ENCODE data around the gene ALG1L2. TPM values are rescaled to one million over a fixed set of nuclear protein-coding genes. Genes with fewer than 3 reads are reported as not detected.
"Not testable (repeated sequence)": the region's sequence is repeated elsewhere in the genome, so short reads cannot be mapped to it uniquely, and the experiment has no call there.

ALG1L2 gene
- total and polyA plus RNA-seq, 2 of the 4 experiments (the other 2 are of a cell fraction) = not detected

- H3K4me3 ChIP-seq (ENCODE audit: insufficient read depth, low read depth, low read length); H2BK5ac ChIP-seq (ENCODE audit: low read depth, low read length, poor library complexity, severe bottlenecking); POLR2A ChIA-PET (ENCODE audit: unreplicated experiment); H4K20me1 ChIP-seq (ENCODE audit: insufficient read depth, low read length); H2BK120ac ChIP-seq (ENCODE audit: low read depth, low read length); H3K14ac ChIP-seq (replicated peaks; ENCODE audit: low read depth, low read length); H2BK15ac ChIP-seq (ENCODE audit: low read depth, low read length); H2AK5ac ChIP-seq (ENCODE audit: low read depth, low read length); dilution Hi-C loops (cut with HindIII; ENCODE audit: low sequenced_read_pairs, unreplicated experiment); BruUV-seq (replicated peaks); H3K9me3 ChIP-seq (ENCODE audit: control insufficient read depth, insufficient read depth, low read length); H3K79me1 ChIP-seq (ENCODE audit: low read depth in 1 of 2, low read length in 2 of 2); H3K4me2 ChIP-seq (ENCODE audit: low read depth, low read length); H3K36me3 ChIP-seq (ENCODE audit: control insufficient read depth, insufficient read depth, low read length); H3K56ac ChIP-seq (ENCODE audit: extremely low read depth, insufficient read depth, low read length); H3K23ac ChIP-seq (ENCODE audit: low read depth, low read length); CTCF ChIA-PET; H3K27me3 ChIP-seq (ENCODE audit: control insufficient read depth, insufficient read depth, low read length); H3K9me1 ChIP-seq (ENCODE audit: insufficient read depth, low read length); in situ Hi-C loops (cut with MboI; ENCODE audit: low sequenced_read_pairs); intact Hi-C loops (cut with micrococcal nuclease); H2AK9ac ChIP-seq (replicated peaks; ENCODE audit: low read depth, low read length, poor library complexity); H3K27ac ChIP-seq (ENCODE audit: insufficient read depth, low read length); H2BK20ac ChIP-seq (ENCODE audit: low read depth, low read length); H2AFZ ChIP-seq (replicated peaks; ENCODE audit: low read length, poor library complexity); ATAC-seq (ENCODE audit: low read depth); H3K4me1 ChIP-seq (ENCODE audit: control insufficient read depth, insufficient read depth, low read length): not testable (repeated sequence)
- Histone ChIP-seq H3K18ac (ENCODE audit: low read depth, low read length) (peak overlapping the region; percentile 61; the same call in 1 of the 2 replicates), H3K4ac (ENCODE audit: low read depth, low read length) (peak overlapping the region; percentile 61; the same call in 1 of the 2 replicates), H4K8ac (ENCODE audit: low read depth in 2 of 2, low read length in 2 of 2) (peak overlapping the region in 1 of 2 experiments; percentile 9; a peak in 1 of 4 replicates), H4K91ac (ENCODE audit: insufficient read depth, low read depth, low read length) (peak overlapping the region; percentile 65), H3K9ac (ENCODE audit: low read depth, low read length) (peak overlapping the region; percentile 41; the same call in 1 of the 2 replicates), H4K5ac (ENCODE audit: low read depth, low read length) (peak overlapping the region; percentile 39; the same call in 1 of the 2 replicates)
- WGBS, 2 experiments (ENCODE audit: extremely low coverage in 2 of 2, insufficient read length in 1 of 2) = 60% methylated on average over 1 of the region's 17 CpGs; no CpG with 5 or more reads in 1 of the 2 experiments
- peak; percentile 15 for DNase-seq
Observed at GRCh38 chr3:130122891-130123775, 41.5 kb downstream of the ALG1L2 start.

GRCh38 chr3:130125406-130125805 is 43.8 kb downstream of the ALG1L2 start:
- H4K8ac ChIP-seq (ENCODE audit: low read depth in 2 of 2, low read length in 2 of 2); DNase-seq; H3K79me1 ChIP-seq (ENCODE audit: low read depth in 1 of 2, low read length in 2 of 2); H3K9me1 ChIP-seq (ENCODE audit: insufficient read depth, low read length); H3K56ac ChIP-seq (ENCODE audit: extremely low read depth, insufficient read depth, low read length); H3K27me3 ChIP-seq (ENCODE audit: control insufficient read depth, insufficient read depth, low read length); H3K4ac ChIP-seq (ENCODE audit: low read depth, low read length); H3K4me1 ChIP-seq (ENCODE audit: control insufficient read depth, insufficient read depth, low read length); CTCF ChIA-PET; H2BK5ac ChIP-seq (ENCODE audit: low read depth, low read length, poor library complexity, severe bottlenecking); H4K91ac ChIP-seq (ENCODE audit: insufficient read depth, low read depth, low read length); H2AK9ac ChIP-seq (replicated peaks; ENCODE audit: low read depth, low read length, poor library complexity); H3K18ac ChIP-seq (ENCODE audit: low read depth, low read length); H3K4me2 ChIP-seq (ENCODE audit: low read depth, low read length); H3K9ac ChIP-seq (ENCODE audit: low read depth, low read length); BruUV-seq (replicated peaks); intact Hi-C loops (cut with micrococcal nuclease); H2BK15ac ChIP-seq (ENCODE audit: low read depth, low read length); ATAC-seq (ENCODE audit: low read depth); H3K23ac ChIP-seq (ENCODE audit: low read depth, low read length); H3K9me3 ChIP-seq (ENCODE audit: control insufficient read depth, insufficient read depth, low read length); H3K36me3 ChIP-seq (ENCODE audit: control insufficient read depth, insufficient read depth, low read length); H2AK5ac ChIP-seq (ENCODE audit: low read depth, low read length); POLR2A ChIA-PET (ENCODE audit: unreplicated experiment); H3K14ac ChIP-seq (replicated peaks; ENCODE audit: low read depth, low read length); H4K5ac ChIP-seq (ENCODE audit: low read depth, low read length); H2BK120ac ChIP-seq (ENCODE audit: low read depth, low read length); H2BK20ac ChIP-seq (ENCODE audit: low read depth, low read length); H3K4me3 ChIP-seq (ENCODE audit: insufficient read depth, low read depth, low read length); in situ Hi-C loops (cut with MboI; ENCODE audit: low sequenced_read_pairs); H4K20me1 ChIP-seq (ENCODE audit: insufficient read depth, low read length); dilution Hi-C loops (cut with HindIII; ENCODE audit: low sequenced_read_pairs, unreplicated experiment); H2AFZ ChIP-seq (replicated peaks; ENCODE audit: low read length, poor library complexity); H3K27ac ChIP-seq (ENCODE audit: insufficient read depth, low read length): not testable (repeated sequence)
- WGBS, 2 experiments (ENCODE audit: extremely low coverage in 2 of 2, insufficient read length in 1 of 2) = no CpG with 5 or more reads among the region's 2 CpGs
